Measurements from ENCODE around the gene CDH4. TPM values are rescaled to one million over a fixed set of nuclear protein-coding genes. Genes with fewer than 3 reads are reported as not detected.

CDH4 gene
- total RNA-seq, 2 donors from 2014 or later, result 0.05 to 2.2 TPM

DNA sequence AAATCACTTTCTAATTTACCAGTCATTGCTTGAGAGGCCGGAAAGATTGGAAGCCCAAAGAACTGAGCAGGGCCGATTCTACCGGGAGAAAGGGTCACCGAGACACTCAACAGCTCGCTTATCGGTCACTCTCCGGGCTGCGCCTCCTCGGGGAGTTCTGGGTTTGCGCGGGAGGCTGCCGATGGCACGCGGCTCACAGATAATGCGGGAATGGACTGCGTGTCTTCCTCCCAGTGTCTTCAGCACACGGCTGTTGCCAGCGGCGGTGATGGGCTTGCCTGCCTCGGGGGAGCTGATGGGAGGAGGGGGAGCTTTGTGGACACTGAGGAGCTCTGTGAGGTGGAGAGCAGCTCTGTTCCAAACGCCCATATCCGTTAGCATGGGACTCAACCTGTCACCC, 314.6 kb downstream of the CDH4 start:
- Histone ChIP-seq H3K4me1 (replicated peaks) (no peaks in the 10 kb centered on the region), H3K4me3 (no peak overlapping the region), H3K27me3 (replicated peaks; ENCODE audit: insufficient read depth) (no peaks in the 10 kb centered on the region), H3K9me3 (no peaks in the 10 kb centered on the region), H3K27ac (no peak overlapping the region), H3K36me3 (no peaks in the 10 kb centered on the region)
- DNase-seq (ENCODE audit: low spot score), result no peak
- TF ChIP-seq, protein P1, sequence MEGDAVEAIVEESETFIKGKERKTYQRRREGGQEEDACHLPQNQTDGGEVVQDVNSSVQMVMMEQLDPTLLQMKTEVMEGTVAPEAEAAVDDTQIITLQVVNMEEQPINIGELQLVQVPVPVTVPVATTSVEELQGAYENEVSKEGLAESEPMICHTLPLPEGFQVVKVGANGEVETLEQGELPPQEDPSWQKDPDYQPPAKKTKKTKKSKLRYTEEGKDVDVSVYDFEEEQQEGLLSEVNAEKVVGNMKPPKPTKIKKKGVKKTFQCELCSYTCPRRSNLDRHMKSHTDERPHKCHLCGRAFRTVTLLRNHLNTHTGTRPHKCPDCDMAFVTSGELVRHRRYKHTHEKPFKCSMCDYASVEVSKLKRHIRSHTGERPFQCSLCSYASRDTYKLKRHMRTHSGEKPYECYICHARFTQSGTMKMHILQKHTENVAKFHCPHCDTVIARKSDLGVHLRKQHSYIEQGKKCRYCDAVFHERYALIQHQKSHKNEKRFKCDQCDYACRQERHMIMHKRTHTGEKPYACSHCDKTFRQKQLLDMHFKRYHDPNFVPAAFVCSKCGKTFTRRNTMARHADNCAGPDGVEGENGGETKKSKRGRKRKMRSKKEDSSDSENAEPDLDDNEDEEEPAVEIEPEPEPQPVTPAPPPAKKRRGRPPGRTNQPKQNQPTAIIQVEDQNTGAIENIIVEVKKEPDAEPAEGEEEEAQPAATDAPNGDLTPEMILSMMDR (IDR thresholded peaks at IDR 0.05), result no peak
- TF ChIP-seq POLR2A (IDR thresholded peaks at IDR 0.05) (no peak), POLR2AphosphoS5 (IDR thresholded peaks at IDR 0.05) (no peak)
- intact Hi-C loops (cut with DNase I), result no loop called here
- 79% methylated on average over 22 of the region's 22 CpGs for WGBS

DNA sequence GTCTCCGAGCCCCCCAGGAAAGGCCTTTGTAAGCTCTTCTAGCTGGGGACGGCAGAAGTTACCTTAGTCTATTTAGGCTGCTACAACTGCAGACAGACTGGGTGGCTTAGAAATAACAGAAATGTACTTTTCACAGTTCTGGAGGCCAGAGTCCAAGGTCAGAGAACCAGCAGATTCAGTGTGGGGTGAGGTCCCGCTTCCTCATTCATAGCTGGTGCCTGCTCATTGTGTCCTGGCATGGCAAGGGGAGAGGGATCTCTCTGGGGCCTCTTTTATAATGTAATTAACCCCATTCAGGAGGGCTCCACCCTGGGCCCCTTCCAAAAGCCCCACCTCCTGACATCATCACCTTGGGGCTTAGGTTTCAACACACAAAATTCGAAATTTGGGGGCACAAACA, 315.1 kb downstream of the CDH4 start:
- no peak for DNase-seq (ENCODE audit: low spot score)
- intact Hi-C loops (cut with DNase I), result no loop called here
- no peaks in the 10 kb centered on the region for H3K9me3 ChIP-seq
- H3K4me1 ChIP-seq (replicated peaks), result no peaks in the 10 kb centered on the region
- no peaks in the 10 kb centered on the region for H3K36me3 ChIP-seq
- H3K27ac ChIP-seq, result no peak overlapping the region
- no peak overlapping the region for H3K4me3 ChIP-seq
- TF ChIP-seq POLR2A (IDR thresholded peaks at IDR 0.05) (no peak), POLR2AphosphoS5 (IDR thresholded peaks at IDR 0.05) (no peak)
- TF ChIP-seq, protein P1 (IDR thresholded peaks at IDR 0.05), result no peak
- no peaks in the 10 kb centered on the region for H3K27me3 ChIP-seq (replicated peaks; ENCODE audit: insufficient read depth)
- WGBS, result 50% methylated on average over 4 of the region's 4 CpGs

DNA sequence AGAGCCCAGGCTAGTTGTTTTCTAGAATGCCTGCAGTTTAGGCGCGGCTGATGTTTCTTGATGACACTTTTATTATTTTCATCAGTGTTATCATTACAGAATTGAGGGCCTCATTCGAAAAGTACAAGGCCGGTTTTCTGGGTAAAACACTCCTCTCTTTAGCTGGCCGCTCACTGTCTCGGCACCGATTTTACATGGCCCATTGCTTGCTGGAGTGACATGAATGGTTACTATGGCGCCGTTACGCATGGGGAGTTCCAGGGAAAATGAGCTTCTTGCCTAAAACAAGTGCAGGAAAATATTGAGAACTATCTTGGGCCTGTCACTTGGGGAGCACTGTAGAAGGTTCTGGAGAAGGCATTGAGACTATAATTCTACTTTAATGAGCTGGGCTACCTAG, 317.8 kb downstream of the CDH4 start:
- no peaks in the 10 kb centered on the region for H3K27me3 ChIP-seq (replicated peaks; ENCODE audit: insufficient read depth)
- H3K4me3 ChIP-seq, result no peak overlapping the region
- intact Hi-C loops (cut with DNase I), result no loop called here
- no peaks in the 10 kb centered on the region for H3K36me3 ChIP-seq
- DNase-seq (ENCODE audit: low spot score), result no peak
- no peaks in the 10 kb centered on the region for H3K9me3 ChIP-seq
- H3K27ac ChIP-seq, result no peak overlapping the region
- WGBS, result 57% methylated on average over 10 of the region's 10 CpGs
- no peaks in the 10 kb centered on the region for H3K4me1 ChIP-seq (replicated peaks)
- TF ChIP-seq, protein P1 (IDR thresholded peaks at IDR 0.05), result no peak

DNA sequence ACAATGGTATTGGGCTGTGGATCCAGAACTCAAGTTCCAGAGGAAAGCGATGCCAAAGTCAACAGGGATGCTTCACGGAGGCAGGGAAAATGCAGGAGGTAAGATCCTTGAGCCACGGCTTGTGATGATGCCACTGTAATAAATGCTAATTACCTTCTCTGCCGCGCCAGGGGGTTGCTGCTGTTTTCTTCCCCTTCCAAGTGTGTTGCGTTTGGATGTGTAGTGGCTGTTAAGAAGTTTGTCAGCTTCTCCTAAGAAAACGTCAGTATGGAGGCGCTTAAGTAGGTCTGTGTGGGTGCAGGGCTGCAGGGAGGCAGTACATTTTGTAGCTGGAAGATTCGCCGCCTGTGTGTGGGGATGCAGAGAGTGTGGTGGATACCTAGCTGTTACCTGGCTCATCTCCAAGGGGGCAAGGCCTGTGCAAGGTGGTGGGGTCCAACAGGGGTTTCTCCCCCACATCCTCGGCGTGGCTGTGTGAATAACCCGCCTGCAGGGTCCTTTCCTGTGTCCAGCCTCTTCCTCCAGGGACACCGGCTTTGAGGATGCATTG, 318.7 kb downstream of the CDH4 start:
- Histone ChIP-seq H3K27me3 (replicated peaks; ENCODE audit: insufficient read depth) (no peaks in the 10 kb centered on the region), H3K36me3 (no peaks in the 10 kb centered on the region), H3K4me3 (no peak overlapping the region), H3K4me1 (replicated peaks) (no peaks in the 10 kb centered on the region), H3K9me3 (no peaks in the 10 kb centered on the region), H3K27ac (no peak overlapping the region)
- 57% methylated on average over 14 of the region's 14 CpGs for WGBS
- intact Hi-C loops (cut with DNase I), result no loop called here
- DNase-seq (ENCODE audit: low spot score), result no peak
- TF ChIP-seq, protein P1 (IDR thresholded peaks at IDR 0.05), result no peak
- TF ChIP-seq POLR2AphosphoS5 (IDR thresholded peaks at IDR 0.05), result no peak
- TF ChIP-seq POLR2A (IDR thresholded peaks at IDR 0.05), result no peak

DNA sequence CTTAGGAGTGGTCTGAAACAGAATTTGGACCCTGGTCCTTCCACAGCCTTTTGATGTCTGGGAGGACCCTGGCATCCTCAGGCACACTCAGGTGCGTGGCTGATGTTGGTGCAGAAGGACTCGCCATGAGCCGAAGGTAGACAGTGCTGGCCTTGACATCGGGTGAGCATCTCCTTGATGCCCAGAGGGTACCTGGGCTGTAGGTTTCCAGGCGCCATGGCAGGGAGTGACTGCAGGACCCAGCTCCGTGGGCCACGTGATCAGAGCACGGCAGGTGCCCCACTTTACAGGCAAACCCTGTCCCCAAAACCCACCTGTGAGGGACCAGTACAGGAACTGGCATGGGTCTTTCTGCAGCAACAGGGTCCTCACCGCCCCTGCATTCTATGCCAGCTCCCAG, 319.2 kb downstream of the CDH4 start:
- H3K36me3 ChIP-seq, result no peaks in the 10 kb centered on the region
- no peaks in the 10 kb centered on the region for H3K4me1 ChIP-seq (replicated peaks)
- no peak overlapping the region for H3K4me3 ChIP-seq
- intact Hi-C loops (cut with DNase I), result no loop called here
- 93% methylated on average over 9 of the region's 9 CpGs for WGBS
- H3K27me3 ChIP-seq (replicated peaks; ENCODE audit: insufficient read depth), result no peaks in the 10 kb centered on the region
- TF ChIP-seq, protein P1 (IDR thresholded peaks at IDR 0.05), result no peak
- TF ChIP-seq POLR2AphosphoS5 (IDR thresholded peaks at IDR 0.05), result no peak
- TF ChIP-seq POLR2A (IDR thresholded peaks at IDR 0.05), result no peak
- no peak overlapping the region for H3K27ac ChIP-seq
- no peaks in the 10 kb centered on the region for H3K9me3 ChIP-seq
- DNase-seq (ENCODE audit: low spot score), result no peak

All from prostate gland (tissue), 2 donors.